Endothelial cell of umbilical vein (primary cell): ENCODE results near the gene GRB2.

Experiments
- EZH2 ChIP-seq: IDR thresholded peaks from 2 replicates; pipeline ENCODE4 v1.6.1; 2012; ENCODE audit warnings: borderline replicate concordance, low read depth, mild to moderate bottlenecking, moderate library complexity, low read length, inconsistent platforms; ENCODE audit not compliant: severe bottlenecking
- GATA2 ChIP-seq: IDR thresholded peaks from 2 replicates; pipeline ENCODE4 v1.7.0; 2011; ENCODE audit warnings: low read depth, mild to moderate bottlenecking, moderate library complexity, mixed read lengths, low read length; ENCODE audit not compliant: insufficient read length, insufficient read depth
- POLR2A ChIP-seq: IDR thresholded peaks from 2 replicates; pipeline ENCODE4 v1.6.1; 2012; ENCODE audit warnings: low read depth, mild to moderate bottlenecking, control low read depth, low read length
- POLR2AphosphoS5 ChIP-seq: IDR thresholded peaks from 2 replicates; pipeline ENCODE4 v1.6.1; 2012; ENCODE audit warnings: low read depth, mild to moderate bottlenecking, control low read depth, low read length, moderate library complexity; ENCODE audit not compliant: insufficient read depth
- TF ChIP-seq, protein P1 (sequence below), 2 donors: IDR thresholded peaks; 1 replicate in 1 of 2; 2 replicates in 1 of 2; pipeline ENCODE4 v1.5.1; 2011; ENCODE audit warnings: low read length in 2 of 2, mild to moderate bottlenecking in 2 of 2, moderate library complexity in 2 of 2, control low read depth in 1 of 2, inconsistent platforms in 1 of 2, low read depth in 1 of 2; ENCODE audit not compliant: insufficient read depth in 1 of 2; ENCODE audit errors: extremely low read depth in 1 of 2

GRCh38 chr17:75373280-75373679 lies 32.2 kb downstream of the GRB2 start:
- TF ChIP-seq, protein P1, sequence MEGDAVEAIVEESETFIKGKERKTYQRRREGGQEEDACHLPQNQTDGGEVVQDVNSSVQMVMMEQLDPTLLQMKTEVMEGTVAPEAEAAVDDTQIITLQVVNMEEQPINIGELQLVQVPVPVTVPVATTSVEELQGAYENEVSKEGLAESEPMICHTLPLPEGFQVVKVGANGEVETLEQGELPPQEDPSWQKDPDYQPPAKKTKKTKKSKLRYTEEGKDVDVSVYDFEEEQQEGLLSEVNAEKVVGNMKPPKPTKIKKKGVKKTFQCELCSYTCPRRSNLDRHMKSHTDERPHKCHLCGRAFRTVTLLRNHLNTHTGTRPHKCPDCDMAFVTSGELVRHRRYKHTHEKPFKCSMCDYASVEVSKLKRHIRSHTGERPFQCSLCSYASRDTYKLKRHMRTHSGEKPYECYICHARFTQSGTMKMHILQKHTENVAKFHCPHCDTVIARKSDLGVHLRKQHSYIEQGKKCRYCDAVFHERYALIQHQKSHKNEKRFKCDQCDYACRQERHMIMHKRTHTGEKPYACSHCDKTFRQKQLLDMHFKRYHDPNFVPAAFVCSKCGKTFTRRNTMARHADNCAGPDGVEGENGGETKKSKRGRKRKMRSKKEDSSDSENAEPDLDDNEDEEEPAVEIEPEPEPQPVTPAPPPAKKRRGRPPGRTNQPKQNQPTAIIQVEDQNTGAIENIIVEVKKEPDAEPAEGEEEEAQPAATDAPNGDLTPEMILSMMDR (IDR thresholded peaks at IDR 0.05; ENCODE audit: extremely low read depth in 1 of 2, insufficient read depth in 1 of 2, low read depth in 1 of 2, low read length in 2 of 2): no peak
- TF ChIP-seq POLR2AphosphoS5 (no peak), GATA2 (no peak), POLR2A (no peak), EZH2 (no peak)
